Endothelial cell (in vitro differentiated cells): Measurements from ENCODE around the gene SELENON. TPM values are rescaled to one million over a fixed set of nuclear protein-coding genes. Genes with fewer than 3 reads are reported as not detected.

Experiments
- DNase-seq: peaks from one replicate; pipeline ENCODE4 v3.0.0; 2021; ENCODE audit warnings: low spot score
- H3K27ac Mint-ChIP-seq: one replicate; pipeline ENCODE4 v1.8.0; 2021; ENCODE audit warnings: mixed read lengths, inconsistent platforms; ENCODE audit not compliant: unreplicated experiment
- H3K27me3 Mint-ChIP-seq: one replicate; pipeline ENCODE4 v1.8.0; 2021; ENCODE audit warnings: mild to moderate bottlenecking, moderate library complexity, mixed read lengths, inconsistent platforms; ENCODE audit not compliant: unreplicated experiment
- H3K36me3 Mint-ChIP-seq: one replicate; pipeline ENCODE4 v1.8.0; 2021; ENCODE audit warnings: mild to moderate bottlenecking, low read depth, mixed read lengths, inconsistent platforms; ENCODE audit not compliant: unreplicated experiment
- H3K4me1 Mint-ChIP-seq: one replicate; pipeline ENCODE4 v1.8.0; 2021; ENCODE audit warnings: mild to moderate bottlenecking, mixed read lengths, inconsistent platforms; ENCODE audit not compliant: unreplicated experiment
- H3K4me3 Mint-ChIP-seq: one replicate; pipeline ENCODE4 v1.8.0; 2021; ENCODE audit warnings: mild to moderate bottlenecking, mixed read lengths, inconsistent platforms; ENCODE audit not compliant: unreplicated experiment
- H3K9me3 Mint-ChIP-seq: one replicate; pipeline ENCODE4 v1.8.0; 2021; ENCODE audit warnings: mixed read lengths, inconsistent platforms; ENCODE audit not compliant: unreplicated experiment
- total RNA-seq: library from RNA; stranded (reverse); fragmentation: NEBNext Ultra II Directional; extraction: Animal tissue kit (Norgen Biotek cat#: 25700); gene quantifications from one replicate; pipeline ENCODE4 v1.2.1, GENCODE V29; 2021; ENCODE audit not compliant: unreplicated experiment
- TF ChIP-seq, protein P1 (sequence below): fragments of 200-600 bp; sonication (generic); IDR thresholded peaks from one replicate; pipeline ENCODE4 v1.5.0; 2021; ENCODE audit warnings: antibody characterized with exemption; ENCODE audit not compliant: unreplicated experiment

Gene SELENON
- total RNA-seq, 1 donor from 2014 or later = 284 TPM

DNA sequence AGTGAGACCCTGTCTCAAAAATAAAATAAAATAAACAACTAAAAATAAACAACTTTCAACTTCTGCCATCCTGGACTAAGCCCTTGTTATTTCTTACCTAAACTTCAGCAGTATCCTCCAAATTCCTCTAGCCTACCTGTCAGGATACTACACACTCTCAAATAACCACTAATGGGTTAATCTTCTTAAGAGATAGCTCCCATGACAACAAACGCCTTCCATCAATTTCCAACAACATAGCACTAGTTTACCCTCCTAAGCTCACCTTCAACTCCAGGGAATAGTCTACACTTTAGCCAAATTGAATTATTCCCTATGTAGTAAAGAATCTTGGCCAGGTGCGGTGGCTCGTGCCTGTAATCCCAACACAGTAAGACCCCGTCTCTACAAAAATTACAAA is 47.9 kb downstream of the SELENON start:
- Mint-ChIP-seq H3K4me1 (no peaks in the 10 kb centered on the region), H3K36me3 (no peaks in the 10 kb centered on the region), H3K4me3 (no peak overlapping the region), H3K9me3 (no peaks in the 10 kb centered on the region), H3K27me3 (no peaks in the 10 kb centered on the region), H3K27ac (no peak overlapping the region)
- TF ChIP-seq, protein P1, sequence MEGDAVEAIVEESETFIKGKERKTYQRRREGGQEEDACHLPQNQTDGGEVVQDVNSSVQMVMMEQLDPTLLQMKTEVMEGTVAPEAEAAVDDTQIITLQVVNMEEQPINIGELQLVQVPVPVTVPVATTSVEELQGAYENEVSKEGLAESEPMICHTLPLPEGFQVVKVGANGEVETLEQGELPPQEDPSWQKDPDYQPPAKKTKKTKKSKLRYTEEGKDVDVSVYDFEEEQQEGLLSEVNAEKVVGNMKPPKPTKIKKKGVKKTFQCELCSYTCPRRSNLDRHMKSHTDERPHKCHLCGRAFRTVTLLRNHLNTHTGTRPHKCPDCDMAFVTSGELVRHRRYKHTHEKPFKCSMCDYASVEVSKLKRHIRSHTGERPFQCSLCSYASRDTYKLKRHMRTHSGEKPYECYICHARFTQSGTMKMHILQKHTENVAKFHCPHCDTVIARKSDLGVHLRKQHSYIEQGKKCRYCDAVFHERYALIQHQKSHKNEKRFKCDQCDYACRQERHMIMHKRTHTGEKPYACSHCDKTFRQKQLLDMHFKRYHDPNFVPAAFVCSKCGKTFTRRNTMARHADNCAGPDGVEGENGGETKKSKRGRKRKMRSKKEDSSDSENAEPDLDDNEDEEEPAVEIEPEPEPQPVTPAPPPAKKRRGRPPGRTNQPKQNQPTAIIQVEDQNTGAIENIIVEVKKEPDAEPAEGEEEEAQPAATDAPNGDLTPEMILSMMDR = no peak
- no peak for DNase-seq

- TF ChIP-seq, protein P1 = no peak
- no peaks in the 10 kb centered on the region for H3K36me3 Mint-ChIP-seq
- no peak overlapping the region for H3K4me3 Mint-ChIP-seq
- no peak overlapping the region for H3K27ac Mint-ChIP-seq
- no peak for DNase-seq
- H3K4me1 Mint-ChIP-seq = no peaks in the 10 kb centered on the region
- H3K9me3 Mint-ChIP-seq = no peaks in the 10 kb centered on the region
- no peaks in the 10 kb centered on the region for H3K27me3 Mint-ChIP-seq
These were observed 48.5 kb downstream of the SELENON start for GRCh38 chr1:25848531-25848930.

DNA sequence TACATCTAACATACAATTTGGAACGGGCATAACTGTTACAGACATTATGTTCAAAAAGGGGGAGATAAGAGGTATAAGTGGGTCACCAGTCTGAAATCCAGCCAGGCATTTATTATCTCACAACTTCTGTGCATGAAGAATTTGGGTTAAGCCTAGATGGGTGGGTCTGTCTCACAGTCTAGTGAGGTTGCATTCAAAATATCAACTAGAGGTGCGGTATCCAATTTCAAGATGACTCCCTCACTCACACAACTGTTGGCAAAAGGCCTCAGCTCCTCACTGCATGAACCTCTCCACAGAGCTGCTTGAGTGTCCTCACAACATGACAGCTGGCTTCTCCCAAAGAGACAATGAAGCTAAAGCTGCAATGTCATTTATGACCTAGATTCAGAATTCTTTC is 54.6 kb downstream of the SELENON start:
- H3K9me3 Mint-ChIP-seq = no peaks in the 10 kb centered on the region
- H3K4me3 Mint-ChIP-seq = no peak overlapping the region
- TF ChIP-seq, protein P1 = no peak
- H3K27me3 Mint-ChIP-seq = peaks cover 1% of the 10 kb centered on the region
- H3K4me1 Mint-ChIP-seq = peaks cover 6% of the 10 kb centered on the region
- DNase-seq = no peak
- H3K36me3 Mint-ChIP-seq = no peaks in the 10 kb centered on the region
- no peak overlapping the region for H3K27ac Mint-ChIP-seq

GRCh38 chr1:25856856-25857255 is 56.9 kb downstream of the SELENON start:
- Mint-ChIP-seq H3K4me3 (no peak overlapping the region), H3K27ac (peak overlapping the region; percentile 14), H3K9me3 (no peaks in the 10 kb centered on the region), H3K27me3 (peaks cover 1% of the 10 kb centered on the region), H3K4me1 (peaks cover 15% of the 10 kb centered on the region), H3K36me3 (peaks cover under 1% of the 10 kb centered on the region)
- TF ChIP-seq, protein P1 = no peak
- DNase-seq = no peak

- TF ChIP-seq, protein P1 = no peak
- Mint-ChIP-seq H3K4me3 (peak overlapping the region; percentile 94), H3K27ac (no peak overlapping the region), H3K27me3 (peaks cover 8% of the 10 kb centered on the region), H3K9me3 (no peaks in the 10 kb centered on the region), H3K4me1 (peaks cover 15% of the 10 kb centered on the region), H3K36me3 (peaks cover 14% of the 10 kb centered on the region)
- DNase-seq = no peak
These were observed 58.5 kb downstream of the SELENON start for GRCh38 chr1:25858494-25858893.
